WTC11 (cell line): Measurements from ENCODE around the gene RASAL3. TPM values are rescaled to one million over a fixed set of nuclear protein-coding genes. Genes with fewer than 3 reads are reported as not detected.

ENCODE experiments used
- CBFB ChIP-seq: sonication (generic); formaldehyde crosslinking; IDR thresholded peaks from 2 replicates; pipeline ENCODE4 v1.8.1; 2022; ENCODE audit warnings: mild to moderate bottlenecking, low read depth, missing genetic modification reagents
- CREB1 ChIP-seq: sonication (generic); formaldehyde crosslinking; IDR thresholded peaks from 2 replicates; pipeline ENCODE4 v1.8.0; 2023; ENCODE audit warnings: mild to moderate bottlenecking, missing genetic modification reagents
- CREM ChIP-seq: sonication (generic); formaldehyde crosslinking; IDR thresholded peaks from 2 replicates; pipeline ENCODE4 v1.8.1; 2022; ENCODE audit warnings: mild to moderate bottlenecking, missing genetic modification reagents, moderate library complexity
- ELF4 ChIP-seq: sonication (generic); formaldehyde crosslinking; IDR thresholded peaks from 2 replicates; pipeline ENCODE4 v1.8.1; 2022; ENCODE audit warnings: low read depth, mild to moderate bottlenecking, moderate library complexity, missing genetic modification reagents
- ESRRA ChIP-seq: sonication (generic); formaldehyde crosslinking; IDR thresholded peaks from 2 replicates; pipeline ENCODE4 v1.8.1; 2022; ENCODE audit warnings: mild to moderate bottlenecking, missing genetic modification reagents, borderline replicate concordance
- FOXJ3 ChIP-seq: sonication (generic); formaldehyde crosslinking; IDR thresholded peaks from 2 replicates; pipeline ENCODE4 v1.9.0; 2021; ENCODE audit warnings: missing genetic modification reagents, mild to moderate bottlenecking, borderline replicate concordance
- HMGA2 ChIP-seq: fragments of 250-450 bp; sonication (Bioruptor Pico); IDR thresholded peaks from 2 replicates; pipeline ENCODE4 v1.4.0; 2021; ENCODE audit warnings: mild to moderate bottlenecking, moderate library complexity
- IRF2 ChIP-seq: sonication (generic); formaldehyde crosslinking; IDR thresholded peaks from 2 replicates; pipeline ENCODE4 v1.8.0; 2022; ENCODE audit warnings: low read depth, missing genetic modification reagents, borderline replicate concordance
- JAZF1 ChIP-seq: fragments of 250-450 bp; sonication (Bioruptor Pico); IDR thresholded peaks from 2 replicates; pipeline ENCODE4 v1.9.0; 2021; ENCODE audit warnings: moderate library complexity, mild to moderate bottlenecking, inconsistent platforms
- KAT7 ChIP-seq: sonication (generic); formaldehyde crosslinking; IDR thresholded peaks from 2 replicates; pipeline ENCODE4 v1.8.1; 2023; ENCODE audit warnings: missing genetic modification reagents, mild to moderate bottlenecking, borderline replicate concordance
- MXD4 ChIP-seq: fragments of 250-450 bp; sonication (Bioruptor Pico); IDR thresholded peaks from 2 replicates; pipeline ENCODE4 v1.8.0; 2021; ENCODE audit warnings: mild to moderate bottlenecking, moderate library complexity, borderline replicate concordance
- NFYB ChIP-seq: sonication (generic); formaldehyde crosslinking; conservative IDR thresholded peaks from 2 replicates; pipeline ENCODE4 v1.8.0; 2022; ENCODE audit warnings: low read depth, missing genetic modification reagents
- NR2C2 ChIP-seq: sonication (generic); formaldehyde crosslinking; IDR thresholded peaks from 2 replicates; pipeline ENCODE4 v1.8.0; 2022; ENCODE audit warnings: mild to moderate bottlenecking, missing genetic modification reagents
- TCF7 ChIP-seq: sonication (generic); formaldehyde crosslinking; IDR thresholded peaks from 2 replicates; pipeline ENCODE4 v1.8.0; 2022; ENCODE audit warnings: mild to moderate bottlenecking, low read depth, missing genetic modification reagents, moderate library complexity
- ZNF232 ChIP-seq: sonication (generic); formaldehyde crosslinking; IDR thresholded peaks from 2 replicates; pipeline ENCODE4 v1.8.0; 2022; ENCODE audit warnings: mild to moderate bottlenecking, missing genetic modification reagents
- ZNF263 ChIP-seq: sonication (generic); formaldehyde crosslinking; IDR thresholded peaks from 2 replicates; pipeline ENCODE4 v1.8.1; 2022; ENCODE audit warnings: low read depth, mild to moderate bottlenecking, moderate library complexity, missing genetic modification reagents
- total RNA-seq: library from RNA; stranded (reverse); gene quantifications from 3 replicates; pipeline ENCODE4 v1.2.3, GENCODE V29; 2021
- TF ChIP-seq, protein P1 (sequence below): sonication (generic); formaldehyde crosslinking; IDR thresholded peaks from 2 replicates; pipeline ENCODE4 v1.8.1; 2023; ENCODE audit warnings: mild to moderate bottlenecking, missing genetic modification reagents, moderate library complexity
- TF ChIP-seq, protein P2 (sequence below): sonication (generic); formaldehyde crosslinking; IDR thresholded peaks from 2 replicates; pipeline ENCODE4 v1.8.0; 2023; ENCODE audit warnings: mild to moderate bottlenecking, missing genetic modification reagents
- TF ChIP-seq, protein P3 (sequence below): sonication (generic); formaldehyde crosslinking; conservative IDR thresholded peaks from 2 replicates; pipeline ENCODE4 v1.8.1; 2023; ENCODE audit warnings: mild to moderate bottlenecking, low read depth, missing genetic modification reagents, moderate library complexity
- TF ChIP-seq, protein P4 (sequence below): sonication (generic); formaldehyde crosslinking; IDR thresholded peaks from 2 replicates; pipeline ENCODE4 v1.8.0; 2022; ENCODE audit warnings: mild to moderate bottlenecking, missing genetic modification reagents
- TF ChIP-seq, protein P5 (sequence below): sonication (generic); formaldehyde crosslinking; conservative IDR thresholded peaks from 2 replicates; pipeline ENCODE4 v1.8.1; 2022; ENCODE audit warnings: mild to moderate bottlenecking, missing genetic modification reagents
- TF ChIP-seq, protein P6 (sequence below): sonication (generic); formaldehyde crosslinking; IDR thresholded peaks from 2 replicates; pipeline ENCODE4 v1.8.1; 2023; ENCODE audit warnings: mild to moderate bottlenecking, missing genetic modification reagents
- TF ChIP-seq, protein P7 (sequence below): sonication (generic); formaldehyde crosslinking; IDR thresholded peaks from 2 replicates; pipeline ENCODE4 v1.8.1; 2022; ENCODE audit warnings: missing genetic modification reagents, borderline replicate concordance
- TF ChIP-seq, protein P8 (sequence below): fragments of 250-450 bp; sonication (Bioruptor Pico); IDR thresholded peaks from 2 replicates; pipeline ENCODE4 v1.9.0; 2021; ENCODE audit warnings: mild to moderate bottlenecking

RASAL3 gene
- total RNA-seq, 1 experiment from 2014 or later = 1.6 TPM

DNA sequence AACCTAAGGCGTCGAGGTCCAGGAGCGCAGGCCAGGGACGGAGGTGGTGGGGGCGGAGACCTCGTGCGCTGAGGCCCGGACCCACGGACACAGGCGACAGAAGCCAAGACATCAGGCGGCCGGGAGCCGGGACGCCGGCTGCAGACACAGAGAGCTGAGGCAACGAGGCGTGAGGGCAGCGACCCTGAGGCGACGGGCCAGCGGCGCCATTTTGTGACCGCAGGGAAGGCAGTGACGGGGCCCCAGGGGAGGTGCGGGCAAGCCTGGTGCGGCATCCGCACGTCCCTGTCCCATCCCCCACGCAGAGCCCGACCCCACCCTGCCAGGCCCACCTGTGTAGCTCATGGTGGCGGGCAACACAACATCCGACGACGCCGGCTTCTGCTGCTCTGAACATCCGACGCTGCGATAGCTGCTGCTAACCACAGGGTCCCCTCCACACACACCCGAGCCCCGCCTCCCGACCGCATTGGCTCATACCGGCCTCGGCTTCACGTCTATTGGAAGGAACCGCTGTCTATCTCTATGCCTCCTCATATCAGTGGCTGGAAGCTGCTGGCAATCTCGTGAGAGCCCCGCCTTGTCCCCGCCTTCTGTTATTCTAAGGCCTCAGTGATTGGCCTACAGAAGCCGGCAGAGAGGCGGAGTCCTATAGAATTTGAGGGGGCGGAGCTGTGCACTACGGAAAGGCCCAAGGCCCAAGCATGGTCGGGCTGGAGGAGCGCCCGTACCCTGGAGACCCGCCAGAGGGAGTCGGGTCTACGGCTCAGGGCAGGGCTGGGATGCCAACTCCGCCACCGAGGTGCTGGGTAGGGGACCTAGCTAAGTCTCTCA is 45.5 kb downstream of the RASAL3 start, which contains the start of gene AKAP8L (continued):
- no peak for TF ChIP-seq NR2C2 (CRISPR knock-in tag)
- TF ChIP-seq, protein P1, sequence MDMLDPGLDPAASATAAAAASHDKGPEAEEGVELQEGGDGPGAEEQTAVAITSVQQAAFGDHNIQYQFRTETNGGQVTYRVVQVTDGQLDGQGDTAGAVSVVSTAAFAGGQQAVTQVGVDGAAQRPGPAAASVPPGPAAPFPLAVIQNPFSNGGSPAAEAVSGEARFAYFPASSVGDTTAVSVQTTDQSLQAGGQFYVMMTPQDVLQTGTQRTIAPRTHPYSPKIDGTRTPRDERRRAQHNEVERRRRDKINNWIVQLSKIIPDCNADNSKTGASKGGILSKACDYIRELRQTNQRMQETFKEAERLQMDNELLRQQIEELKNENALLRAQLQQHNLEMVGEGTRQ = no peak
- TF ChIP-seq, protein P2, sequence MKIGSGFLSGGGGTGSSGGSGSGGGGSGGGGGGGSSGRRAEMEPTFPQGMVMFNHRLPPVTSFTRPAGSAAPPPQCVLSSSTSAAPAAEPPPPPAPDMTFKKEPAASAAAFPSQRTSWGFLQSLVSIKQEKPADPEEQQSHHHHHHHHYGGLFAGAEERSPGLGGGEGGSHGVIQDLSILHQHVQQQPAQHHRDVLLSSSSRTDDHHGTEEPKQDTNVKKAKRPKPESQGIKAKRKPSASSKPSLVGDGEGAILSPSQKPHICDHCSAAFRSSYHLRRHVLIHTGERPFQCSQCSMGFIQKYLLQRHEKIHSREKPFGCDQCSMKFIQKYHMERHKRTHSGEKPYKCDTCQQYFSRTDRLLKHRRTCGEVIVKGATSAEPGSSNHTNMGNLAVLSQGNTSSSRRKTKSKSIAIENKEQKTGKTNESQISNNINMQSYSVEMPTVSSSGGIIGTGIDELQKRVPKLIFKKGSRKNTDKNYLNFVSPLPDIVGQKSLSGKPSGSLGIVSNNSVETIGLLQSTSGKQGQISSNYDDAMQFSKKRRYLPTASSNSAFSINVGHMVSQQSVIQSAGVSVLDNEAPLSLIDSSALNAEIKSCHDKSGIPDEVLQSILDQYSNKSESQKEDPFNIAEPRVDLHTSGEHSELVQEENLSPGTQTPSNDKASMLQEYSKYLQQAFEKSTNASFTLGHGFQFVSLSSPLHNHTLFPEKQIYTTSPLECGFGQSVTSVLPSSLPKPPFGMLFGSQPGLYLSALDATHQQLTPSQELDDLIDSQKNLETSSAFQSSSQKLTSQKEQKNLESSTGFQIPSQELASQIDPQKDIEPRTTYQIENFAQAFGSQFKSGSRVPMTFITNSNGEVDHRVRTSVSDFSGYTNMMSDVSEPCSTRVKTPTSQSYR (CRISPR knock-in tag) = no peak
- TF ChIP-seq, protein P3, sequence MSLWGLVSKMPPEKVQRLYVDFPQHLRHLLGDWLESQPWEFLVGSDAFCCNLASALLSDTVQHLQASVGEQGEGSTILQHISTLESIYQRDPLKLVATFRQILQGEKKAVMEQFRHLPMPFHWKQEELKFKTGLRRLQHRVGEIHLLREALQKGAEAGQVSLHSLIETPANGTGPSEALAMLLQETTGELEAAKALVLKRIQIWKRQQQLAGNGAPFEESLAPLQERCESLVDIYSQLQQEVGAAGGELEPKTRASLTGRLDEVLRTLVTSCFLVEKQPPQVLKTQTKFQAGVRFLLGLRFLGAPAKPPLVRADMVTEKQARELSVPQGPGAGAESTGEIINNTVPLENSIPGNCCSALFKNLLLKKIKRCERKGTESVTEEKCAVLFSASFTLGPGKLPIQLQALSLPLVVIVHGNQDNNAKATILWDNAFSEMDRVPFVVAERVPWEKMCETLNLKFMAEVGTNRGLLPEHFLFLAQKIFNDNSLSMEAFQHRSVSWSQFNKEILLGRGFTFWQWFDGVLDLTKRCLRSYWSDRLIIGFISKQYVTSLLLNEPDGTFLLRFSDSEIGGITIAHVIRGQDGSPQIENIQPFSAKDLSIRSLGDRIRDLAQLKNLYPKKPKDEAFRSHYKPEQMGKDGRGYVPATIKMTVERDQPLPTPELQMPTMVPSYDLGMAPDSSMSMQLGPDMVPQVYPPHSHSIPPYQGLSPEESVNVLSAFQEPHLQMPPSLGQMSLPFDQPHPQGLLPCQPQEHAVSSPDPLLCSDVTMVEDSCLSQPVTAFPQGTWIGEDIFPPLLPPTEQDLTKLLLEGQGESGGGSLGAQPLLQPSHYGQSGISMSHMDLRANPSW (CRISPR knock-in tag) = no peak
- TF ChIP-seq, protein P4, sequence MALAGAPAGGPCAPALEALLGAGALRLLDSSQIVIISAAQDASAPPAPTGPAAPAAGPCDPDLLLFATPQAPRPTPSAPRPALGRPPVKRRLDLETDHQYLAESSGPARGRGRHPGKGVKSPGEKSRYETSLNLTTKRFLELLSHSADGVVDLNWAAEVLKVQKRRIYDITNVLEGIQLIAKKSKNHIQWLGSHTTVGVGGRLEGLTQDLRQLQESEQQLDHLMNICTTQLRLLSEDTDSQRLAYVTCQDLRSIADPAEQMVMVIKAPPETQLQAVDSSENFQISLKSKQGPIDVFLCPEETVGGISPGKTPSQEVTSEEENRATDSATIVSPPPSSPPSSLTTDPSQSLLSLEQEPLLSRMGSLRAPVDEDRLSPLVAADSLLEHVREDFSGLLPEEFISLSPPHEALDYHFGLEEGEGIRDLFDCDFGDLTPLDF (CRISPR knock-in tag) = no peak
- no peak for TF ChIP-seq ZNF232 (CRISPR knock-in tag)
- TF ChIP-seq KAT7 (CRISPR knock-in tag) = no peak
- TF ChIP-seq, protein P5, sequence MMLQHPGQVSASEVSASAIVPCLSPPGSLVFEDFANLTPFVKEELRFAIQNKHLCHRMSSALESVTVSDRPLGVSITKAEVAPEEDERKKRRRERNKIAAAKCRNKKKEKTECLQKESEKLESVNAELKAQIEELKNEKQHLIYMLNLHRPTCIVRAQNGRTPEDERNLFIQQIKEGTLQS (CRISPR knock-in tag) = no peak
- TF ChIP-seq FOXJ3 (CRISPR knock-in tag) = no peak
- no peak for TF ChIP-seq CREB1 (CRISPR knock-in tag)
- no peak for TF ChIP-seq TCF7 (CRISPR knock-in tag)
- TF ChIP-seq, protein P6, sequence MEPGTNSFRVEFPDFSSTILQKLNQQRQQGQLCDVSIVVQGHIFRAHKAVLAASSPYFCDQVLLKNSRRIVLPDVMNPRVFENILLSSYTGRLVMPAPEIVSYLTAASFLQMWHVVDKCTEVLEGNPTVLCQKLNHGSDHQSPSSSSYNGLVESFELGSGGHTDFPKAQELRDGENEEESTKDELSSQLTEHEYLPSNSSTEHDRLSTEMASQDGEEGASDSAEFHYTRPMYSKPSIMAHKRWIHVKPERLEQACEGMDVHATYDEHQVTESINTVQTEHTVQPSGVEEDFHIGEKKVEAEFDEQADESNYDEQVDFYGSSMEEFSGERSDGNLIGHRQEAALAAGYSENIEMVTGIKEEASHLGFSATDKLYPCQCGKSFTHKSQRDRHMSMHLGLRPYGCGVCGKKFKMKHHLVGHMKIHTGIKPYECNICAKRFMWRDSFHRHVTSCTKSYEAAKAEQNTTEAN (CRISPR knock-in tag) = no peak; the same call in 1 of the 2 replicates
- TF ChIP-seq HMGA2 = no peak
- TF ChIP-seq, protein P7, sequence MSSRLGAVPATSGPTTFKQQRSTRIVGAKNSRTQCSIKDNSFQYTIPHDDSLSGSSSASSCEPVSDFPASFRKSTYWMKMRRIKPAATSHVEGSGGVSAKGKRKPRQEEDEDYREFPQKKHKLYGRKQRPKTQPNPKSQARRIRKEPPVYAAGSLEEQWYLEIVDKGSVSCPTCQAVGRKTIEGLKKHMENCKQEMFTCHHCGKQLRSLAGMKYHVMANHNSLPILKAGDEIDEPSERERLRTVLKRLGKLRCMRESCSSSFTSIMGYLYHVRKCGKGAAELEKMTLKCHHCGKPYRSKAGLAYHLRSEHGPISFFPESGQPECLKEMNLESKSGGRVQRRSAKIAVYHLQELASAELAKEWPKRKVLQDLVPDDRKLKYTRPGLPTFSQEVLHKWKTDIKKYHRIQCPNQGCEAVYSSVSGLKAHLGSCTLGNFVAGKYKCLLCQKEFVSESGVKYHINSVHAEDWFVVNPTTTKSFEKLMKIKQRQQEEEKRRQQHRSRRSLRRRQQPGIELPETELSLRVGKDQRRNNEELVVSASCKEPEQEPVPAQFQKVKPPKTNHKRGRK (CRISPR knock-in tag) = no peak
- no peak for TF ChIP-seq ELF4
- TF ChIP-seq ZNF263 = no peak
- peak; percentile 99 for TF ChIP-seq NFYB (CRISPR knock-in tag)
- TF ChIP-seq IRF2 (CRISPR knock-in tag) = no peak
- 0 out of 2 replicates have a peak, but pooled peaks have one; percentile 3 for TF ChIP-seq CREM (CRISPR knock-in tag)
- no peak for TF ChIP-seq CBFB (CRISPR knock-in tag)
- no peak for TF ChIP-seq ESRRA (CRISPR knock-in tag)
- no peak for TF ChIP-seq JAZF1 (CRISPR knock-in tag)
- TF ChIP-seq MXD4 (CRISPR knock-in tag) = no peak
- TF ChIP-seq, protein P8, sequence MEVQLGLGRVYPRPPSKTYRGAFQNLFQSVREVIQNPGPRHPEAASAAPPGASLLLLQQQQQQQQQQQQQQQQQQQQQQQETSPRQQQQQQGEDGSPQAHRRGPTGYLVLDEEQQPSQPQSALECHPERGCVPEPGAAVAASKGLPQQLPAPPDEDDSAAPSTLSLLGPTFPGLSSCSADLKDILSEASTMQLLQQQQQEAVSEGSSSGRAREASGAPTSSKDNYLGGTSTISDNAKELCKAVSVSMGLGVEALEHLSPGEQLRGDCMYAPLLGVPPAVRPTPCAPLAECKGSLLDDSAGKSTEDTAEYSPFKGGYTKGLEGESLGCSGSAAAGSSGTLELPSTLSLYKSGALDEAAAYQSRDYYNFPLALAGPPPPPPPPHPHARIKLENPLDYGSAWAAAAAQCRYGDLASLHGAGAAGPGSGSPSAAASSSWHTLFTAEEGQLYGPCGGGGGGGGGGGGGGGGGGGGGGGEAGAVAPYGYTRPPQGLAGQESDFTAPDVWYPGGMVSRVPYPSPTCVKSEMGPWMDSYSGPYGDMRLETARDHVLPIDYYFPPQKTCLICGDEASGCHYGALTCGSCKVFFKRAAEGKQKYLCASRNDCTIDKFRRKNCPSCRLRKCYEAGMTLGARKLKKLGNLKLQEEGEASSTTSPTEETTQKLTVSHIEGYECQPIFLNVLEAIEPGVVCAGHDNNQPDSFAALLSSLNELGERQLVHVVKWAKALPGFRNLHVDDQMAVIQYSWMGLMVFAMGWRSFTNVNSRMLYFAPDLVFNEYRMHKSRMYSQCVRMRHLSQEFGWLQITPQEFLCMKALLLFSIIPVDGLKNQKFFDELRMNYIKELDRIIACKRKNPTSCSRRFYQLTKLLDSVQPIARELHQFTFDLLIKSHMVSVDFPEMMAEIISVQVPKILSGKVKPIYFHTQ (CRISPR knock-in tag) = no peak
